OCI-LY7 (cell line): ENCODE data around the gene WDR70. TPM values are rescaled to one million over a fixed set of nuclear protein-coding genes. Genes with fewer than 3 reads are reported as not detected.
"Not testable (repeated sequence)": the region's sequence is repeated elsewhere in the genome, so short reads cannot be mapped to it uniquely, and the experiment has no call there.

ENCODE experiments used
- BruUV-seq: library from RNA; stranded (reverse); fragments of 400-500 nt; replicated peaks from 2 replicates; lab custom pipeline; 2021; lab: Mats Ljungman, UMichigan
- CTCF ChIA-PET: fragments of 300-600 bp; sonication (Branson Sonifier 250); formaldehyde crosslinking; loops from one replicate; lab custom pipeline; 2022; ENCODE audit warnings: antibody characterized with exemption; ENCODE audit not compliant: unreplicated experiment; lab: Charles Lee
- POLR2A ChIA-PET: fragments of 300-600 bp; sonication (Branson Sonifier 250); formaldehyde crosslinking; loops from one replicate; lab custom pipeline; 2022; ENCODE audit warnings: antibody characterized with exemption; lab: Charles Lee
- DNase-seq: peaks from one replicate; pipeline ENCODE4 v3.0.0-alpha.2; 2015; ENCODE audit warnings: low spot score
- H2AFZ ChIP-seq: fragments of 200-600 bp; sonication (generic), shearing (Covaris generic); 2 replicates; pipeline ENCODE4 v1.6.1; 2014; ENCODE audit warnings: mild to moderate bottlenecking, antibody characterized with exemption, low read length, moderate library complexity
- H3K27ac ChIP-seq: fragments of 200-600 bp; sonication (generic); 2 replicates; pipeline ENCODE4 v1.5.1; 2014; ENCODE audit warnings: mixed run types, low read depth, mild to moderate bottlenecking, moderate library complexity, low read length, inconsistent platforms; ENCODE audit not compliant: poor library complexity, severe bottlenecking
- H3K36me3 ChIP-seq: fragments of 200-600 bp; sonication (generic); 2 replicates; pipeline ENCODE4 v1.6.1; 2014; ENCODE audit warnings: mild to moderate bottlenecking, antibody characterized with exemption, low read length, moderate library complexity, mixed read lengths; ENCODE audit not compliant: insufficient read depth
- H3K4me1 ChIP-seq: fragments of 200-600 bp; sonication (generic); 2 replicates; pipeline ENCODE4 v1.5.1; 2014; ENCODE audit warnings: mild to moderate bottlenecking, low read length; ENCODE audit not compliant: insufficient read depth, poor library complexity, severe bottlenecking
- H3K4me2 ChIP-seq: fragments of 200-600 bp; sonication (generic); 2 replicates; pipeline ENCODE4 v1.6.1; 2014; ENCODE audit warnings: mild to moderate bottlenecking, low read length
- H3K4me3 ChIP-seq: fragments of 200-600 bp; sonication (generic); 2 replicates; pipeline ENCODE4 v1.5.1; 2014; ENCODE audit warnings: mild to moderate bottlenecking, low read depth, low read length; ENCODE audit not compliant: poor library complexity, severe bottlenecking
- H3K79me2 ChIP-seq: fragments of 200-600 bp; sonication (generic); 2 replicates; pipeline ENCODE4 v1.6.1; 2016; ENCODE audit warnings: low read depth, mild to moderate bottlenecking, low read length, moderate library complexity, mixed read lengths; ENCODE audit not compliant: insufficient read depth
- H3K9me2 ChIP-seq: fragments of 200-600 bp; sonication (generic); 2 replicates; pipeline ENCODE4 v1.6.1; 2016; ENCODE audit warnings: mild to moderate bottlenecking, low read length, mixed read lengths; ENCODE audit not compliant: insufficient read depth
- H3K9me3 ChIP-seq: fragments of 200-600 bp; sonication (generic); 2 replicates; pipeline ENCODE4 v1.6.1; 2014; ENCODE audit warnings: mild to moderate bottlenecking, mixed run types, low read length, mixed read lengths
- H4K20me1 ChIP-seq: fragments of 200-600 bp; sonication (generic); 2 replicates; pipeline ENCODE4 v1.6.1; 2014; ENCODE audit warnings: mild to moderate bottlenecking, antibody characterized with exemption, low read length, moderate library complexity, mixed read lengths; ENCODE audit not compliant: insufficient read depth
- EZH2phosphoT487 ChIP-seq: fragments of 200-600 bp; sonication (generic); IDR thresholded peaks from 2 replicates; pipeline ENCODE4 v1.6.1; 2018; ENCODE audit warnings: low read depth, borderline replicate concordance, mild to moderate bottlenecking, mixed run types, antibody characterized with exemption, low read length, moderate library complexity, mixed read lengths
- intact Hi-C: fragments of 100-400 bp; cut with micrococcal nuclease; formaldehyde crosslinking; loops from one replicate; pipeline ENCODE4 v1.10.0; 2022; ENCODE audit not compliant: unreplicated experiment
- total RNA-seq, 2 experiments: library from RNA; depleted of rRNA in 1 of 2; stranded (reverse); fragments of >200 nt in 1 of 2; shearing (Covaris generic) in 1 of 2; gene quantifications; 2 replicates each; pipeline ENCODE4 v1.2.3, GENCODE V29; 2014 to 2022
- TF ChIP-seq, protein P1 (sequence below): fragments of 200-600 bp; sonication (generic); conservative IDR thresholded peaks from 2 replicates; pipeline ENCODE4 v1.5.1; 2014; ENCODE audit warnings: mild to moderate bottlenecking, antibody characterized with exemption, low read length, moderate library complexity, mixed read lengths

Gene WDR70
- total RNA-seq, 2 experiments from 2014 or later, result 26.2 to 35.4 TPM

- no peaks in the 10 kb centered on the region for H3K9me3 ChIP-seq
- no peak overlapping the region for H2AFZ ChIP-seq
- intact Hi-C loops, result loop anchor here (2.0 kb wide), 1 partner anchor 780 kb away; no protein-coding TSS in a partner anchor
- ChIA-PET POLR2A (interaction anchor here (0.6 to 1.0 kb wide), 2 partner anchors 12 to 681 kb away, joined by 3 read pairs; no protein-coding TSS in a partner anchor), CTCF (no interaction called here)
- no peak overlapping the region for H3K4me3 ChIP-seq
- H3K4me1 ChIP-seq, result peaks cover under 1% of the 10 kb centered on the region
- no peaks in the 10 kb centered on the region for H3K79me2 ChIP-seq
- H3K36me3 ChIP-seq, result peaks cover 11% of the 10 kb centered on the region; the same call in 1 of the 2 replicates
- no peaks in the 10 kb centered on the region for H3K9me2 ChIP-seq
- BruUV-seq, result no TSS peak
- no peaks in the 10 kb centered on the region for H4K20me1 ChIP-seq
- DNase-seq, result no peak
- no peak overlapping the region for H3K4me2 ChIP-seq
- no peak overlapping the region for H3K27ac ChIP-seq
- no peak for TF ChIP-seq EZH2phosphoT487
Measured at GRCh38 chr5:37412515-37412914, 33.4 kb downstream of the WDR70 start.

GRCh38 chr5:37415456-37415855 lies 36.3 kb downstream of the WDR70 start:
- CTCF ChIA-PET, H3K79me2 ChIP-seq, H3K9me3 ChIP-seq, H4K20me1 ChIP-seq, H3K4me2 ChIP-seq, POLR2A ChIA-PET, BruUV-seq, H3K27ac ChIP-seq, intact Hi-C loops, H3K4me3 ChIP-seq, H2AFZ ChIP-seq, H3K9me2 ChIP-seq, DNase-seq, H3K4me1 ChIP-seq: not testable (repeated sequence)
- H3K36me3 ChIP-seq, result peaks cover 19% of the 10 kb centered on the region

GRCh38 chr5:37417347-37417746 lies 38.2 kb downstream of the WDR70 start:
- H3K4me3 ChIP-seq, result no peak overlapping the region
- no peaks in the 10 kb centered on the region for H4K20me1 ChIP-seq
- H2AFZ ChIP-seq, result no peak overlapping the region
- no peak overlapping the region for H3K4me2 ChIP-seq
- H3K27ac ChIP-seq, result no peak overlapping the region
- H3K4me1 ChIP-seq, result no peaks in the 10 kb centered on the region
- no peaks in the 10 kb centered on the region for H3K9me2 ChIP-seq
- CTCF ChIA-PET, result no interaction called here
- no peaks in the 10 kb centered on the region for H3K79me2 ChIP-seq
- peaks cover 14% of the 10 kb centered on the region for H3K36me3 ChIP-seq
- intact Hi-C loops, result no loop called here
- BruUV-seq, result no TSS peak
- POLR2A ChIA-PET, result interaction anchor here (0.7 to 1.0 kb wide), 3 partner anchors 46 to 574 kb away, joined by 3 to 4 read pairs (median 4); partner anchors contain the start of gene NUP155
- no peak for DNase-seq
- no peaks in the 10 kb centered on the region for H3K9me3 ChIP-seq
- TF ChIP-seq, protein P1, sequence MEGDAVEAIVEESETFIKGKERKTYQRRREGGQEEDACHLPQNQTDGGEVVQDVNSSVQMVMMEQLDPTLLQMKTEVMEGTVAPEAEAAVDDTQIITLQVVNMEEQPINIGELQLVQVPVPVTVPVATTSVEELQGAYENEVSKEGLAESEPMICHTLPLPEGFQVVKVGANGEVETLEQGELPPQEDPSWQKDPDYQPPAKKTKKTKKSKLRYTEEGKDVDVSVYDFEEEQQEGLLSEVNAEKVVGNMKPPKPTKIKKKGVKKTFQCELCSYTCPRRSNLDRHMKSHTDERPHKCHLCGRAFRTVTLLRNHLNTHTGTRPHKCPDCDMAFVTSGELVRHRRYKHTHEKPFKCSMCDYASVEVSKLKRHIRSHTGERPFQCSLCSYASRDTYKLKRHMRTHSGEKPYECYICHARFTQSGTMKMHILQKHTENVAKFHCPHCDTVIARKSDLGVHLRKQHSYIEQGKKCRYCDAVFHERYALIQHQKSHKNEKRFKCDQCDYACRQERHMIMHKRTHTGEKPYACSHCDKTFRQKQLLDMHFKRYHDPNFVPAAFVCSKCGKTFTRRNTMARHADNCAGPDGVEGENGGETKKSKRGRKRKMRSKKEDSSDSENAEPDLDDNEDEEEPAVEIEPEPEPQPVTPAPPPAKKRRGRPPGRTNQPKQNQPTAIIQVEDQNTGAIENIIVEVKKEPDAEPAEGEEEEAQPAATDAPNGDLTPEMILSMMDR, result no peak
- no peak for TF ChIP-seq EZH2phosphoT487
